Measurements from ENCODE around the gene GNGT1.
A peak's percentile ranks its signal among the peaks of the same experiment; 100 is the strongest.

The GNGT1 gene

DNA sequence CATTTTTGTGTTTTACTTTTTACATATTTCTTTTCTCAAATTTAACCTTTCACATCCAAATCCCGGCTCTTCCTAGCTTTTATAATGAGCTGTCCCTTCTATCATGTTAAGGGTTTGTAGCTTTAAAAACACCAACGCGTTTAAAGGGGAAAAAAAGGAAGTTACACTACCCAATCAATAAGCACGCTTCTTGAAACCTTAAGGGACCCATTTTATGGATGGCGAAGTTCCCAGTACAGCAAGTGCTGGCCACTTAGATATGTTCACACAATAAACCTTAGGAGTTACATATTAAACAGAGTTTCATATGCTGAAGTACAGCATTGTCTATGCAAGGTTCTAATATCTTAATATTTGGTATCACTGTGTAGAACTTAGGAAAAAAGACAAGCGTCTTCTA, 16.9 kb downstream of the GNGT1 start:
- H2BK12ac ChIP-seq (ENCODE audit: low read length in 2 of 2), result no peak overlapping the region
- H2BK120ac ChIP-seq (ENCODE audit: low read depth, low read length), result no peak overlapping the region
- H3K27me3 ChIP-seq (ENCODE audit: control insufficient read depth in 1 of 2, insufficient read depth in 1 of 2, low read length in 2 of 2), result no peaks in the 10 kb centered on the region
- peak overlapping the region; percentile 78 for H3K4me2 ChIP-seq (ENCODE audit: low read length, poor library complexity, severe bottlenecking)
- no peak overlapping the region for H4K91ac ChIP-seq (ENCODE audit: low read length)
- 21% methylated on average over 3 of the region's 6 CpGs for WGBS
- H2AFZ ChIP-seq (ENCODE audit: low read depth, low read length), result no peak overlapping the region
- no peak overlapping the region for H2BK15ac ChIP-seq (ENCODE audit: low read depth, poor library complexity, severe bottlenecking)
- no peak overlapping the region for H3K23ac ChIP-seq (ENCODE audit: low read length in 2 of 2)
- no peak overlapping the region for H3K4ac ChIP-seq (ENCODE audit: low read depth in 1 of 2, low read length in 2 of 2)
- H2AK5ac ChIP-seq (ENCODE audit: low read length, severe bottlenecking), result no peak overlapping the region
- H4K8ac ChIP-seq (ENCODE audit: low read length), result no peak overlapping the region
- peak overlapping the region; percentile 38 for H3K27ac ChIP-seq (ENCODE audit: low read length, poor library complexity, severe bottlenecking)
- peak overlapping the region; percentile 99 for H3K9ac ChIP-seq (ENCODE audit: low read length)
- peaks cover 8% of the 10 kb centered on the region for H3K79me1 ChIP-seq (replicated peaks; ENCODE audit: low read length, poor library complexity, severe bottlenecking)
- H3K4me1 ChIP-seq (ENCODE audit: control insufficient read depth, insufficient read depth, low read depth, low read length), result peaks cover 1% of the 10 kb centered on the region
- H2BK5ac ChIP-seq (ENCODE audit: low read depth, low read length, poor library complexity, severe bottlenecking), result no peak overlapping the region
- H3K4me3 ChIP-seq (ENCODE audit: insufficient read depth in 1 of 2, low read depth in 1 of 2, low read length in 2 of 2), result peak overlapping the region in 1 of 2 experiments; percentile 95
- H3K14ac ChIP-seq (ENCODE audit: low read length in 2 of 2), result no peak overlapping the region
- no peak overlapping the region for H3K18ac ChIP-seq (ENCODE audit: low read depth in 1 of 2, low read length in 2 of 2)
- H3K36me3 ChIP-seq (ENCODE audit: control insufficient read depth in 1 of 2, insufficient read depth in 2 of 2, low read depth in 1 of 2, low read length in 2 of 2), result peaks cover 6 to 23% of the 10 kb centered on the region in 2 experiments
- DNase-seq, result no peak
- no peaks in the 10 kb centered on the region for H3K9me3 ChIP-seq (ENCODE audit: control insufficient read depth, low read length)

DNA sequence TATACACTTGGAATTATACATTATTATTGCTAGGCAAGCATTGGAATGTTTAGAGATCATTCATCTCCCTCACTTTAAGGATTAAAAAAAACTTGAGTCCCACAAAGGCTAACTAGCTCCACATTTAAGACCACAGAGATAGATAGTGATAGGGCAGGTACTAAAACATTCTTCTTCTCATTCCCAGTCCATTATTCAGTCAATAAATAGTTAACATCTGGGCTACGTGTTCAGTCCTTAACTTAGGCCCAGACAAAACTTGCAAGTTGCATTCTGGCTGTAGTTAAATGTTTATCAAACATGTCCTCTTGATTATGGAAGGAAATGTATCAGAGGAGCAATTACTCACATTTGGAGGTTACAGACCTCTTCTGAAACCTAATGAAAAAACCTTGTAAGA, 17.6 kb downstream of the GNGT1 start:
- Histone ChIP-seq H2BK5ac (ENCODE audit: low read depth, low read length, poor library complexity, severe bottlenecking) (no peak overlapping the region), H3K27me3 (ENCODE audit: control insufficient read depth in 1 of 2, insufficient read depth in 1 of 2, low read length in 2 of 2) (no peaks in the 10 kb centered on the region), H2BK120ac (ENCODE audit: low read depth, low read length) (no peak overlapping the region), H4K91ac (ENCODE audit: low read length) (no peak overlapping the region), H3K9me3 (ENCODE audit: control insufficient read depth, low read length) (no peaks in the 10 kb centered on the region), H2AK5ac (ENCODE audit: low read length, severe bottlenecking) (no peak overlapping the region), H4K8ac (ENCODE audit: low read length) (no peak overlapping the region), H3K79me1 (replicated peaks; ENCODE audit: low read length, poor library complexity, severe bottlenecking) (peaks cover 8% of the 10 kb centered on the region), H2AFZ (ENCODE audit: low read depth, low read length) (no peak overlapping the region), H3K23ac (ENCODE audit: low read length in 2 of 2) (no peak overlapping the region), H3K4me1 (ENCODE audit: control insufficient read depth, insufficient read depth, low read depth, low read length) (peaks cover 1% of the 10 kb centered on the region), H3K4ac (ENCODE audit: low read depth in 1 of 2, low read length in 2 of 2) (no peak overlapping the region), H3K4me3 (ENCODE audit: insufficient read depth in 1 of 2, low read depth in 1 of 2, low read length in 2 of 2) (peak overlapping the region in 1 of 2 experiments; percentile 95), H3K4me2 (ENCODE audit: low read length, poor library complexity, severe bottlenecking) (peak overlapping the region; percentile 78), H3K27ac (ENCODE audit: low read length, poor library complexity, severe bottlenecking) (no peak overlapping the region), H3K18ac (ENCODE audit: low read depth in 1 of 2, low read length in 2 of 2) (no peak overlapping the region), H2BK12ac (ENCODE audit: low read length in 2 of 2) (no peak overlapping the region), H2BK15ac (ENCODE audit: low read depth, poor library complexity, severe bottlenecking) (no peak overlapping the region), H3K14ac (ENCODE audit: low read length in 2 of 2) (no peak overlapping the region), H3K36me3 (ENCODE audit: control insufficient read depth in 1 of 2, insufficient read depth in 2 of 2, low read depth in 1 of 2, low read length in 2 of 2) (peaks cover 6 to 23% of the 10 kb centered on the region in 2 experiments), H3K9ac (ENCODE audit: low read length) (peak overlapping the region; percentile 99)
- DNase-seq, result peak; percentile 33
- WGBS, result no CpG with 5 or more reads among the region's 1 CpG

DNA sequence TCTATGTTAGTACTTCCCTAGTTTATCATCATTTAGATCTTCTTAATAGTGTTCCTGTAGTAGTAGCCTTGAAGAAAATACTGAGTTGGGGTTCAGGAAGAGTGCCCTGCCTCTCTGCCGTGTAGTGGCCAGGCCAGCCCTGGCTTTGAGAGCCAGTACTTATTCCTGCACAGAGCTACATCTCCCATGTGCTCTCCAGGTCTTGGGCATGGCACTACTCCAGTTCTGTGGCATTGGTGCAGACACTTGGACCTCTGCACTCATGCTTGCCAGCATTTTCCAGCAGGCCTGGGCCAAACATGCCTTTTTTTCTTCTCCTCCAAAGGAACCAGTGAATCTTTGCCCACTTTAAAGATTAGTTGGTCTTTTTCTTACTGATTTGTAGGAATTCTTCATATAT, 20.4 kb downstream of the GNGT1 start:
- no peak overlapping the region for H2BK15ac ChIP-seq (ENCODE audit: low read depth, poor library complexity, severe bottlenecking)
- H2AFZ ChIP-seq (ENCODE audit: low read depth, low read length), result no peak overlapping the region
- H3K14ac ChIP-seq (ENCODE audit: low read length in 2 of 2), result no peak overlapping the region
- H3K4me3 ChIP-seq (ENCODE audit: insufficient read depth in 1 of 2, low read depth in 1 of 2, low read length in 2 of 2), result no peak overlapping the region
- no peak overlapping the region for H2AK5ac ChIP-seq (ENCODE audit: low read length, severe bottlenecking)
- H4K8ac ChIP-seq (ENCODE audit: low read length), result no peak overlapping the region
- no peak overlapping the region for H2BK12ac ChIP-seq (ENCODE audit: low read length in 2 of 2)
- H3K18ac ChIP-seq (ENCODE audit: low read depth in 1 of 2, low read length in 2 of 2), result peak overlapping the region in 1 of 2 experiments; percentile 18
- H4K91ac ChIP-seq (ENCODE audit: low read length), result no peak overlapping the region
- H3K27ac ChIP-seq (ENCODE audit: low read length, poor library complexity, severe bottlenecking), result no peak overlapping the region
- no peak overlapping the region for H3K4ac ChIP-seq (ENCODE audit: low read depth in 1 of 2, low read length in 2 of 2)
- no peaks in the 10 kb centered on the region for H3K9me3 ChIP-seq (ENCODE audit: control insufficient read depth, low read length)
- H3K23ac ChIP-seq (ENCODE audit: low read length in 2 of 2), result no peak overlapping the region
- no peak overlapping the region for H3K9ac ChIP-seq (ENCODE audit: low read length)
- H3K79me1 ChIP-seq (replicated peaks; ENCODE audit: low read length, poor library complexity, severe bottlenecking), result peaks cover 8% of the 10 kb centered on the region
- peaks cover 6 to 23% of the 10 kb centered on the region in 2 experiments for H3K36me3 ChIP-seq (ENCODE audit: control insufficient read depth in 1 of 2, insufficient read depth in 2 of 2, low read depth in 1 of 2, low read length in 2 of 2)
- DNase-seq, result no peak
- H3K27me3 ChIP-seq (ENCODE audit: control insufficient read depth in 1 of 2, insufficient read depth in 1 of 2, low read length in 2 of 2), result no peaks in the 10 kb centered on the region
- 100% methylated on average over 1 of the region's 1 CpG for WGBS
- H3K4me2 ChIP-seq (ENCODE audit: low read length, poor library complexity, severe bottlenecking), result no peak overlapping the region
- H2BK120ac ChIP-seq (ENCODE audit: low read depth, low read length), result no peak overlapping the region
- no peak overlapping the region for H2BK5ac ChIP-seq (ENCODE audit: low read depth, low read length, poor library complexity, severe bottlenecking)
- peaks cover 1% of the 10 kb centered on the region for H3K4me1 ChIP-seq (ENCODE audit: control insufficient read depth, insufficient read depth, low read depth, low read length)

DNA sequence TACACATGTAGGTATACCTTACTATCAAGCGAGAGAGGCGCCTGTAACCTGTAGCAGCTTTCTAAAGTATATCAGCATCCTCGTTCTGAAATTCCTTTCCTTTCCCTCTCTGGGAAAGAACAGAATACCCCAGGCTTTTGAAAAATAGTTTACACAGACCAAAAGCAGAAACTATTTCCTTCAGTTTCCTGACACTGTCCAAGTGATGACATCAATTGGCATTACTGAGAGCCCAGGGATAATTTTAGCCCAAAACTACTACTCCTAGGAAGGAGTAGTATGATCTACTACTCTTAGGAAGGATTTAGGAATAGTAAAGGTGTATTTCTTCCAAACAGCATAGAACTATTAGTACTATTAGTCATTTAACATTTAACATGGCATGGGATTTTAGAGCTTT, 21.2 kb downstream of the GNGT1 start:
- no peak overlapping the region for H4K8ac ChIP-seq (ENCODE audit: low read length)

More for the DNA sequence above, 21.2 kb downstream of the GNGT1 start:
- H3K4me2 ChIP-seq (ENCODE audit: low read length, poor library complexity, severe bottlenecking), result no peak overlapping the region
- no peaks in the 10 kb centered on the region for H3K9me3 ChIP-seq (ENCODE audit: control insufficient read depth, low read length)
- H3K4me3 ChIP-seq (ENCODE audit: insufficient read depth in 1 of 2, low read depth in 1 of 2, low read length in 2 of 2), result no peak overlapping the region
- no peak overlapping the region for H3K18ac ChIP-seq (ENCODE audit: low read depth in 1 of 2, low read length in 2 of 2)
- H2BK15ac ChIP-seq (ENCODE audit: low read depth, poor library complexity, severe bottlenecking), result no peak overlapping the region
- H2BK120ac ChIP-seq (ENCODE audit: low read depth, low read length), result no peak overlapping the region
- H3K4ac ChIP-seq (ENCODE audit: low read depth in 1 of 2, low read length in 2 of 2), result no peak overlapping the region
- peaks cover 6 to 23% of the 10 kb centered on the region in 2 experiments for H3K36me3 ChIP-seq (ENCODE audit: control insufficient read depth in 1 of 2, insufficient read depth in 2 of 2, low read depth in 1 of 2, low read length in 2 of 2)
- no peaks in the 10 kb centered on the region for H3K27me3 ChIP-seq (ENCODE audit: control insufficient read depth in 1 of 2, insufficient read depth in 1 of 2, low read length in 2 of 2)
- H2BK12ac ChIP-seq (ENCODE audit: low read length in 2 of 2), result no peak overlapping the region
- H3K23ac ChIP-seq (ENCODE audit: low read length in 2 of 2), result no peak overlapping the region
- WGBS, result 88% methylated on average over 3 of the region's 3 CpGs
- H3K9ac ChIP-seq (ENCODE audit: low read length), result no peak overlapping the region
- H3K27ac ChIP-seq (ENCODE audit: low read length, poor library complexity, severe bottlenecking), result no peak overlapping the region
- no peak overlapping the region for H3K14ac ChIP-seq (ENCODE audit: low read length in 2 of 2)
- H2BK5ac ChIP-seq (ENCODE audit: low read depth, low read length, poor library complexity, severe bottlenecking), result no peak overlapping the region
- H2AK5ac ChIP-seq (ENCODE audit: low read length, severe bottlenecking), result no peak overlapping the region
- no peak overlapping the region for H4K91ac ChIP-seq (ENCODE audit: low read length)
- no peak overlapping the region for H2AFZ ChIP-seq (ENCODE audit: low read depth, low read length)
- peaks cover 8% of the 10 kb centered on the region for H3K79me1 ChIP-seq (replicated peaks; ENCODE audit: low read length, poor library complexity, severe bottlenecking)
- H3K4me1 ChIP-seq (ENCODE audit: control insufficient read depth, insufficient read depth, low read depth, low read length), result peaks cover 1% of the 10 kb centered on the region
- no peak for DNase-seq

Data from mesenchymal stem cell (in vitro differentiated cells and primary cell).